Myocyte (in vitro differentiated cells): ENCODE results near the gene ATG2B. TPM values are rescaled to one million over a fixed set of nuclear protein-coding genes. Genes with fewer than 3 reads are reported as not detected.

ENCODE experiments used
- total RNA-seq: library from RNA; depleted of rRNA; stranded (reverse); fragments of >200 nt; gene quantifications from 2 replicates; pipeline ENCODE4 v1.2.3, GENCODE V29; 2014

Gene ATG2B
- total RNA-seq, 1 donor from 2014 or later, result 18.1 TPM

Other genes with a start within 250 kb of the ATG2B start
- 0.19 and 0.26 TPM in 2 replicates for gene BDKRB2, start 158.5 kb downstream of the ATG2B start, total RNA-seq
- gene BDKRB1, start 107.1 kb downstream of the ATG2B start, total RNA-seq, result 0.08 TPM in 1 of 2 replicates, not detected in the other
- 18.5 and 20.5 TPM in 2 replicates for gene GSKIP, start 185 bp upstream of the ATG2B start, total RNA-seq
- 0.99 and 1.6 TPM in 2 replicates for gene AK7, start 28.8 kb upstream of the ATG2B start, total RNA-seq
- gene PAPOLA, start 139.0 kb upstream of the ATG2B start, total RNA-seq, result 64.0 and 79.9 TPM in 2 replicates